ENCODE results near the gene TGOLN2.

- no peak for TF ChIP-seq CTCF (IDR thresholded peaks at IDR 0.05)
- TF ChIP-seq POLR2A (IDR thresholded peaks at IDR 0.05), result no peak
- TF ChIP-seq POLR2AphosphoS5 (IDR thresholded peaks at IDR 0.05), result no peak
Observed at GRCh38 chr2:85288244-85288725, 39.5 kb downstream of the TGOLN2 start.

All from gastroesophageal sphincter (tissue), 3 donors.